Smooth muscle cell (in vitro differentiated cells): ENCODE results near the gene PLPPR1. TPM values are rescaled to one million over a fixed set of nuclear protein-coding genes. Genes with fewer than 3 reads are reported as not detected.

Source experiments
- DNase-seq: peaks from one replicate; lab custom pipeline; 2025; ENCODE audit not compliant: unreplicated experiment; lab: John Stamatoyannopoulos, UW
- H2AFZ ChIP-seq: fragments of 200-600 bp; sonication (generic); 2 replicates; pipeline ENCODE4 v1.6.0; 2016; ENCODE audit warnings: antibody characterized with exemption, low read depth, mild to moderate bottlenecking
- H3F3A ChIP-seq: fragments of 200-600 bp; sonication (generic); 2 replicates; pipeline ENCODE4 v1.6.0; 2017; ENCODE audit warnings: antibody characterized with exemption, low read depth
- H3K27ac ChIP-seq: fragments of 200-600 bp; sonication (generic); 2 replicates; pipeline ENCODE4 v1.5.1; 2016; ENCODE audit warnings: low read depth, mild to moderate bottlenecking
- H3K27me3 ChIP-seq: fragments of 200-600 bp; sonication (generic); 2 replicates; pipeline ENCODE4 v1.6.1; 2016; ENCODE audit warnings: low read depth, mild to moderate bottlenecking
- H3K36me3 ChIP-seq: fragments of 200-600 bp; sonication (generic); 2 replicates; pipeline ENCODE4 v1.5.1; 2016; ENCODE audit warnings: low read depth
- H3K4me1 ChIP-seq: fragments of 200-600 bp; sonication (generic); 2 replicates; pipeline ENCODE4 v1.5.1; 2016; ENCODE audit warnings: low read depth
- H3K4me2 ChIP-seq: fragments of 200-600 bp; sonication (generic); 2 replicates; pipeline ENCODE4 v1.6.0; 2016; ENCODE audit warnings: mild to moderate bottlenecking
- H3K4me3 ChIP-seq: fragments of 200-600 bp; sonication (generic); 2 replicates; pipeline ENCODE4 v1.5.1; 2016; ENCODE audit warnings: mild to moderate bottlenecking
- H3K79me2 ChIP-seq: fragments of 200-600 bp; sonication (generic); 2 replicates; pipeline ENCODE4 v1.6.0; 2016; ENCODE audit warnings: low read depth, mild to moderate bottlenecking
- H3K9ac ChIP-seq: fragments of 200-600 bp; sonication (generic); 2 replicates; pipeline ENCODE4 v1.6.0; 2016; ENCODE audit warnings: low read depth
- H3K9me3 ChIP-seq: fragments of 200-600 bp; sonication (generic); replicated peaks from 2 replicates; pipeline ENCODE4 v1.5.1; 2016; ENCODE audit warnings: low read depth
- H4K20me1 ChIP-seq: fragments of 200-600 bp; sonication (generic); 2 replicates; pipeline ENCODE4 v1.6.0; 2016; ENCODE audit warnings: low read depth
- CTCF ChIP-seq: fragments of 200-600 bp; sonication (generic); IDR thresholded peaks from 2 replicates; pipeline ENCODE4 v1.5.1; 2017; ENCODE audit warnings: borderline replicate concordance, mild to moderate bottlenecking, antibody characterized with exemption; ENCODE audit not compliant: insufficient read depth, poor library complexity, severe bottlenecking
- WGBS: methylation state at CpG from one replicate; pipeline ENCODE4 v1.1.7; 2016; ENCODE audit warnings: low lambda C conversion rate; 5-methylcytosine and 5-hydroxymethylcytosine counted together
- polyA plus RNA-seq: library from polyadenylated mRNA; unstranded; fragments of >200 nt; fragmentation: Nextera tagmentation; extraction: Ambion mirVana; gene quantifications from 2 replicates; pipeline ENCODE4 v1.2.1, GENCODE V29; 2016
- total RNA-seq: library from RNA; depleted of rRNA; stranded (reverse); fragments of >200 nt; gene quantifications from 2 replicates; pipeline ENCODE4 v1.2.3, GENCODE V29; 2014

The PLPPR1 gene
- total and polyA plus RNA-seq, 2 experiments from 2014 or later: not detected

DNA sequence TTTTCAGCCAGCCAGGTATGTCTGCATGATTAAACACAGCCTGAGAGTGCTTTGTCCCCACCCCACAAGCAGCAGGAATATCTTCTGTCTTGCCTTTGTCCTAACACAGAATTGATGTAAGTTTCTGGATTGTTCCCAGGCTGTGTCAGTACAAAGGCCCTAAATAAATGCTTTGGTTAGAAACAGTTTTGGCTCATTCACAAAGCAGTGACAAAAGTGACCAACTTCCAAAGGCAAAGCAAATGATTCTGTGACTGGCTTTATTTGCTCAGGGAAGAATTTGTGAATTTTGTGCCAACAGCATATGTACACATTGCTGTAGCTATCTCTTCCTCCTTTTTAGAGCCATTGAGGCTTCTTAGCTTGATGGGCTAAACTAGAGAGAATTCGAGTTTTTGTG is 133.7 kb downstream of the PLPPR1 start:
- Histone ChIP-seq H3K4me2 (no peak overlapping the region), H2AFZ (no peak overlapping the region), H3K9me3 (no peaks in the 10 kb centered on the region), H3K4me1 (peaks cover 25% of the 10 kb centered on the region), H3K36me3 (no peaks in the 10 kb centered on the region), H3K4me3 (no peak overlapping the region), H3K9ac (no peak overlapping the region), H3K27me3 (no peaks in the 10 kb centered on the region), H3K27ac (no peak overlapping the region), H3F3A (no peaks in the 10 kb centered on the region), H4K20me1 (no peaks in the 10 kb centered on the region), H3K79me2 (no peaks in the 10 kb centered on the region)
- WGBS: 83% methylated on average over 1 of the region's 1 CpG
- no peak for TF ChIP-seq CTCF
- no peak for DNase-seq

DNA sequence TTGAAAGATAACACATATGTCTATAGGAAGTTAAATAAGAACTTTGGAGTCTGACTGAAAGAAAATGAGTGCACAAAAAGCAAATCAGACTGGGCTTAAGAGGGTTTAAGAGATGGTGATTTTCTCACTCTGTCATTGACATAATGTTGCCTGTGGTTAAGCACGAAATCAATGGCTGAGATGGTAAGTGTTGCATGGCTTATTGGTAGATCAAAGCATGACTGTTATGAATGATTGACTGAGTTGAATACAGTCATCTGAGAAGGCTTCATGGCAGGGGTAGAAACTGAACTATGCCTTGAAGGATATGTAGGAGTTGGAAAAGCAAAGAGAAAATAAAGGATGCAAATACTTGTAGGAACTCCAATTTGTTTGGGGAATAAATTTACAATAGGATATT is 136.6 kb downstream of the PLPPR1 start:
- H3F3A ChIP-seq: no peaks in the 10 kb centered on the region
- no peaks in the 10 kb centered on the region for H3K27me3 ChIP-seq
- 81% methylated on average over 1 of the region's 1 CpG for WGBS
- H3K4me2 ChIP-seq: no peak overlapping the region
- H3K9me3 ChIP-seq: no peaks in the 10 kb centered on the region
- no peak overlapping the region for H3K4me3 ChIP-seq
- H2AFZ ChIP-seq: no peak overlapping the region
- H4K20me1 ChIP-seq: no peaks in the 10 kb centered on the region
- no peak for TF ChIP-seq CTCF
- DNase-seq: no peak
- H3K9ac ChIP-seq: no peak overlapping the region
- no peaks in the 10 kb centered on the region for H3K79me2 ChIP-seq
- no peaks in the 10 kb centered on the region for H3K36me3 ChIP-seq
- H3K27ac ChIP-seq: no peak overlapping the region
- H3K4me1 ChIP-seq: peaks cover 20% of the 10 kb centered on the region

DNA sequence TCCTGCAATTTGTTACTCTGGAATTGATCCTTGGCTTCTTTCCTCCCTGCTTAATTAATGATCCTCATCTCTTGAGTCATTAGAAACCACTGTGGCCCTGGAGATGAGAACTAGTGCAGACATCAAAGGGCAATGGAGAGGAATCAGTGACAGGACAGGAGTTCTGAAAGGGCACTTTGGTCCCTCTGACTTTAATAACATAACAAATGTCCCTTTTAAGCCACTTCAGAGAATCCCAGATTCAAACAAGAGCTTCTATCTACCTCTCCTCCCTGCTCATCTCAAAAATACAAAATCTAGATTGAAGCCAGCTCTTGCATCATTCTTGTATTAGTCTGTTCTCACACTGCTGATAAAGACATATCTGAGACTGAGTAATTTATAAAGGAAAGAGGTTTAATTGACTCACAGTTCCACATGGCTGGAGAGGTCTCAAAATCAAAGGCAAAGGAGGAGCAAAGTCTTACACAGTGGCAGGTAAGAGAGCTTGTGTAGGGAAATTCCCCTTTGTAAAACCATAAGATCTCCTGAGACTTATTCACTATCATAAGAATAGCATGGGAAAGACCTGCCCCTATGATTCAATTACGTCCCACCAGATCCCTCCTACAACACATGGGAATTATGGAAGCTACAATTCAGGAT is 139.1 kb downstream of the PLPPR1 start:
- Histone ChIP-seq H3K36me3 (no peaks in the 10 kb centered on the region), H3K4me2 (no peak overlapping the region), H3K27ac (no peak overlapping the region), H3K9me3 (no peaks in the 10 kb centered on the region), H3K9ac (no peak overlapping the region), H3K27me3 (no peaks in the 10 kb centered on the region), H3F3A (no peaks in the 10 kb centered on the region), H2AFZ (no peak overlapping the region), H3K79me2 (no peaks in the 10 kb centered on the region), H3K4me3 (no peak overlapping the region), H4K20me1 (no peaks in the 10 kb centered on the region), H3K4me1 (peaks cover 12% of the 10 kb centered on the region)
- no peak for DNase-seq
- 93% methylated on average over 1 of the region's 1 CpG for WGBS
- no peak for TF ChIP-seq CTCF

- WGBS: 78% methylated on average over 1 of the region's 1 CpG
- DNase-seq: no peak
- Histone ChIP-seq H3K4me1 (no peaks in the 10 kb centered on the region), H2AFZ (no peak overlapping the region), H3F3A (no peaks in the 10 kb centered on the region), H3K9ac (no peak overlapping the region), H3K27ac (no peak overlapping the region), H3K9me3 (no peaks in the 10 kb centered on the region), H3K36me3 (no peaks in the 10 kb centered on the region), H3K27me3 (no peaks in the 10 kb centered on the region), H3K79me2 (no peaks in the 10 kb centered on the region), H3K4me2 (no peak overlapping the region), H3K4me3 (no peak overlapping the region), H4K20me1 (no peaks in the 10 kb centered on the region)
- TF ChIP-seq CTCF: no peak
Observed at GRCh38 chr9:101172616-101173015, 144.1 kb downstream of the PLPPR1 start.
